ENCODE results near the gene FANCB. TPM values are rescaled to one million over a fixed set of nuclear protein-coding genes. Genes with fewer than 3 reads are reported as not detected.

The FANCB gene
- total and polyA plus RNA-seq, 2 of the 13 experiments (the other 11 are each of a cell fraction or from before 2014, with no cell fraction given) = 1.0 to 5.8 TPM

DNA sequence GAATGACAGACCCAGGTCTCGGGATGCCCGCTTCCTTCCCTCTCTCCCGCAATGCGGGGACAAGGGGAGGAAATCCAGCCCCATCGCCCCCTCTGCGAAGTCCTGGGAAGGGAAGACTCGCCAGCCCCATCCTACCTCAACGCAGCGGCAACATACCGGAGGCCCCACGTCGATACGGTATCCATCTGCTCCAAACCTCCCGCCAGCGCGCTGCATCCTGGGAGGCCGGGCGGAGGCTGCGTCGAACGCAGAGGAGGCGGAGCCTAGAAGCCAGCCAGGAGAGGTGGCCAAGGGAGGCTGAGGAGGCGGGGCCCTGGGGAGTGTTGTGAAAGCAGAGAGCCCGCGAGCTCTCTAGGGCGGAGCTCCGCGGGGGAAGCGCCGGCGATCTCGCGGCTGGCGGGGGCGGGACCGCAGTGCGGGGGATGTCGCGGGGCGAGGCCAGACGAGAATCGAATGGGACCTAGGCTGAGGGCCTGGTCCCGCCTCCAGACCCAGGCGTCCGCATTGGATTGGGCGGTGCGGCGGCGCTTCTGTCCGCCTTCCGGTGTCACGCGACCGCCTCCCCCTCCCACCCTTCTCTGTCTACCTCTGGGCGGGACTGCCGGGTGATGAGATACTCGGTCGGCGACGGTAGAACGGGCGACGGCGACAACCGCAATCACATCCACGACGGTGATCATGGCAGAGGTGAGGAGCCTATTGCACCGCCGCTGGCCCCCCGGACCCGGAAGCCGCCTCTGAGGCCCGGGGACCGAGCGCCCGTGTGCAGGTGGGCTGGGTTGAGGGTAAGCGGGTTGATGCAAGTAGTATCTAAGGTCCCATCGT is at the start of gene FANCB, which contains the start of gene MOSPD2 (continued):
- TF ChIP-seq, protein P1, sequence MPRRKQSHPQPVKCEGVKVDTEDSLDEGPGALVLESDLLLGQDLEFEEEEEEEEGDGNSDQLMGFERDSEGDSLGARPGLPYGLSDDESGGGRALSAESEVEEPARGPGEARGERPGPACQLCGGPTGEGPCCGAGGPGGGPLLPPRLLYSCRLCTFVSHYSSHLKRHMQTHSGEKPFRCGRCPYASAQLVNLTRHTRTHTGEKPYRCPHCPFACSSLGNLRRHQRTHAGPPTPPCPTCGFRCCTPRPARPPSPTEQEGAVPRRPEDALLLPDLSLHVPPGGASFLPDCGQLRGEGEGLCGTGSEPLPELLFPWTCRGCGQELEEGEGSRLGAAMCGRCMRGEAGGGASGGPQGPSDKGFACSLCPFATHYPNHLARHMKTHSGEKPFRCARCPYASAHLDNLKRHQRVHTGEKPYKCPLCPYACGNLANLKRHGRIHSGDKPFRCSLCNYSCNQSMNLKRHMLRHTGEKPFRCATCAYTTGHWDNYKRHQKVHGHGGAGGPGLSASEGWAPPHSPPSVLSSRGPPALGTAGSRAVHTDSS (CRISPR knock-in tag; conservative IDR thresholded peaks at IDR 0.05) = no peak
- TF ChIP-seq, protein P2, sequence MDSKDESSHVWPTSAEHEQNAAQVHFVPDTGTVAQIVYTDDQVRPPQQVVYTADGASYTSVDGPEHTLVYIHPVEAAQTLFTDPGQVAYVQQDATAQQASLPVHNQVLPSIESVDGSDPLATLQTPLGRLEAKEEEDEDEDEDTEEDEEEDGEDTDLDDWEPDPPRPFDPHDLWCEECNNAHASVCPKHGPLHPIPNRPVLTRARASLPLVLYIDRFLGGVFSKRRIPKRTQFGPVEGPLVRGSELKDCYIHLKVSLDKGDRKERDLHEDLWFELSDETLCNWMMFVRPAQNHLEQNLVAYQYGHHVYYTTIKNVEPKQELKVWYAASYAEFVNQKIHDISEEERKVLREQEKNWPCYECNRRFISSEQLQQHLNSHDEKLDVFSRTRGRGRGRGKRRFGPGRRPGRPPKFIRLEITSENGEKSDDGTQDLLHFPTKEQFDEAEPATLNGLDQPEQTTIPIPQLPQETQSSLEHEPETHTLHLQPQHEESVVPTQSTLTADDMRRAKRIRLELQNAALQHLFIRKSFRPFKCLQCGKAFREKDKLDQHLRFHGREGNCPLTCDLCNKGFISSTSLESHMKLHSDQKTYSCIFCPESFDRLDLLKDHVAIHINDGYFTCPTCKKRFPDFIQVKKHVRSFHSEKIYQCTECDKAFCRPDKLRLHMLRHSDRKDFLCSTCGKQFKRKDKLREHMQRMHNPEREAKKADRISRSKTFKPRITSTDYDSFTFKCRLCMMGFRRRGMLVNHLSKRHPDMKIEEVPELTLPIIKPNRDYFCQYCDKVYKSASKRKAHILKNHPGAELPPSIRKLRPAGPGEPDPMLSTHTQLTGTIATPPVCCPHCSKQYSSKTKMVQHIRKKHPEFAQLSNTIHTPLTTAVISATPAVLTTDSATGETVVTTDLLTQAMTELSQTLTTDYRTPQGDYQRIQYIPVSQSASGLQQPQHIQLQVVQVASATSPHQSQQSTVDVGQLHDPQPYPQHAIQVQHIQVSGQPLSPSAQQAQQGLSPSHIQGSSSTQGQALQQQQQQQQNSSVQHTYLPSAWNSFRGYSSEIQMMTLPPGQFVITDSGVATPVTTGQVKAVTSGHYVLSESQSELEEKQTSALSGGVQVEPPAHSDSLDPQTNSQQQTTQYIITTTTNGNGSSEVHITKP (CRISPR knock-in tag; IDR thresholded peaks at IDR 0.05; ENCODE audit: low read depth) = 0 out of 2 replicates have a peak, but pooled peaks have one; percentile 12
- peak; percentile 46; the same call in 1 of the 2 replicates for TF ChIP-seq ZFP91 (CRISPR knock-in tag; IDR thresholded peaks at IDR 0.05; ENCODE audit: borderline replicate concordance)
- no peak for TF ChIP-seq HOXA5 (CRISPR knock-in tag; IDR thresholded peaks at IDR 0.05)
- peak; percentile 35; the same call in 1 of the 2 replicates for TF ChIP-seq DMAP1 (CRISPR knock-in tag; IDR thresholded peaks at IDR 0.05)
- no peak for TF ChIP-seq HOXA7 (CRISPR knock-in tag; IDR thresholded peaks at IDR 0.05)
- no peak for TF ChIP-seq ATF7 (IDR thresholded peaks at IDR 0.05)
- no peak for TF ChIP-seq ATF7 (CRISPR knock-in tag; IDR thresholded peaks at IDR 0.05)
- TF ChIP-seq ZNF484 (CRISPR knock-in tag; IDR thresholded peaks at IDR 0.05; ENCODE audit: borderline replicate concordance, low read depth) = no peak
- TF ChIP-seq ETV5 (CRISPR knock-in tag; IDR thresholded peaks at IDR 0.05; ENCODE audit: borderline replicate concordance) = no peak
- TF ChIP-seq SRSF1 (optimal IDR thresholded peaks at IDR 0.05; ENCODE audit: low read depth, low read length) = no peak
- TF ChIP-seq NFE2 (CRISPR knock-in tag; IDR thresholded peaks at IDR 0.05) = no peak
- no peak for TF ChIP-seq ZNF24 (IDR thresholded peaks at IDR 0.05)
- TF ChIP-seq, protein P3, sequence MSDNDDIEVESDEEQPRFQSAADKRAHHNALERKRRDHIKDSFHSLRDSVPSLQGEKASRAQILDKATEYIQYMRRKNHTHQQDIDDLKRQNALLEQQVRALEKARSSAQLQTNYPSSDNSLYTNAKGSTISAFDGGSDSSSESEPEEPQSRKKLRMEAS (IDR thresholded peaks at IDR 0.05) = peak; percentile 73
- no peak for TF ChIP-seq DPF2 (CRISPR knock-in tag; IDR thresholded peaks at IDR 0.05; ENCODE audit: borderline replicate concordance, low read depth)
- no peak for TF ChIP-seq SCMH1 (CRISPR knock-in tag; IDR thresholded peaks at IDR 0.05; ENCODE audit: borderline replicate concordance)
- no peak for TF ChIP-seq ZNF101 (CRISPR knock-in tag; IDR thresholded peaks at IDR 0.05; ENCODE audit: borderline replicate concordance, low read depth)
- no peak for TF ChIP-seq ZKSCAN8 (CRISPR knock-in tag; IDR thresholded peaks at IDR 0.05; ENCODE audit: borderline replicate concordance)
- TF ChIP-seq ZNF616 (CRISPR knock-in tag; IDR thresholded peaks at IDR 0.05; ENCODE audit: low read depth) = no peak
- no peak for TF ChIP-seq MBNL3 (CRISPR knock-in tag; conservative IDR thresholded peaks at IDR 0.05)
- TF ChIP-seq ZNF629 (CRISPR knock-in tag; conservative IDR thresholded peaks at IDR 0.05) = no peak
- TF ChIP-seq ZNF34 (CRISPR knock-in tag; IDR thresholded peaks at IDR 0.05; ENCODE audit: borderline replicate concordance) = no peak
- TF ChIP-seq SRY (CRISPR knock-in tag; IDR thresholded peaks at IDR 0.05) = no peak
- TF ChIP-seq ATF1 (CRISPR knock-in tag; IDR thresholded peaks at IDR 0.05) = no peak
- no peak for TF ChIP-seq FOSL2 (CRISPR knock-in tag; IDR thresholded peaks at IDR 0.05)
